H9 (cell line): ENCODE data around the gene MTMR4. TPM values are rescaled to one million over a fixed set of nuclear protein-coding genes. Genes with fewer than 3 reads are reported as not detected.

Experiments
- DNase-seq: peaks from one replicate; pipeline ENCODE4 v3.0.0-alpha.2; 2017
- H2AFZ ChIP-seq: one replicate; pipeline ENCODE4 v1.6.1; 2013; ENCODE audit warnings: mild to moderate bottlenecking, low read length, control low read depth, moderate library complexity
- H2AK5ac ChIP-seq: 2 replicates; pipeline ENCODE4 v1.6.1; 2013; ENCODE audit warnings: low read length, control low read depth, mixed read lengths; ENCODE audit not compliant: insufficient read length
- H2BK120ac ChIP-seq: one replicate; pipeline ENCODE4 v1.6.1; 2013; ENCODE audit warnings: low read depth, mild to moderate bottlenecking, low read length, control low read depth, inconsistent platforms; ENCODE audit not compliant: poor library complexity, severe bottlenecking
- H2BK12ac ChIP-seq: 2 replicates; pipeline ENCODE4 v1.6.1; 2013; ENCODE audit warnings: low read length, control low read depth, mixed read lengths, low read depth; ENCODE audit not compliant: insufficient read length
- H2BK15ac ChIP-seq: 2 replicates; pipeline ENCODE4 v1.6.1; 2013; ENCODE audit warnings: low read depth, low read length, control low read depth
- H2BK20ac ChIP-seq: one replicate; pipeline ENCODE4 v1.6.1; 2013; ENCODE audit warnings: low read depth, mild to moderate bottlenecking, low read length, control low read depth, inconsistent platforms; ENCODE audit not compliant: poor library complexity, severe bottlenecking
- H2BK5ac ChIP-seq: 2 replicates; pipeline ENCODE4 v1.6.1; 2013; ENCODE audit warnings: low read length, control low read depth, mixed read lengths; ENCODE audit not compliant: insufficient read length
- H3K14ac ChIP-seq: 2 replicates; pipeline ENCODE4 v1.6.1; 2013; ENCODE audit warnings: low read length, control low read depth; ENCODE audit not compliant: insufficient read depth
- H3K18ac ChIP-seq: 2 replicates; pipeline ENCODE4 v1.6.1; 2013; ENCODE audit warnings: low read depth, mild to moderate bottlenecking, mixed read lengths, low read length, control low read depth; ENCODE audit not compliant: insufficient read length
- H3K23ac ChIP-seq: 2 replicates; pipeline ENCODE4 v1.6.1; 2013; ENCODE audit warnings: low read length, control low read depth, mixed read lengths, low read depth; ENCODE audit not compliant: insufficient read length
- H3K23me2 ChIP-seq: 2 replicates; pipeline ENCODE4 v1.6.1; 2013; ENCODE audit warnings: low read depth, mild to moderate bottlenecking, mixed read lengths, low read length, control low read depth; ENCODE audit not compliant: insufficient read length, poor library complexity, severe bottlenecking
- H3K27ac ChIP-seq: 2 replicates; pipeline ENCODE4 v1.5.1; 2013; ENCODE audit warnings: low read length, control low read depth, mixed read lengths, low read depth; ENCODE audit not compliant: insufficient read length
- H3K27me3 ChIP-seq: 2 replicates; pipeline ENCODE4 v1.6.1; 2013; ENCODE audit warnings: low read length, control low read depth, inconsistent platforms; ENCODE audit not compliant: insufficient read depth
- H3K4ac ChIP-seq: 2 replicates; pipeline ENCODE4 v1.6.1; 2013; ENCODE audit warnings: low read depth, mild to moderate bottlenecking, control low read depth, inconsistent platforms, low read length, moderate library complexity
- H3K4me1 ChIP-seq: 2 replicates; pipeline ENCODE4 v1.6.1; 2013; ENCODE audit warnings: low read length, control low read depth, inconsistent platforms; ENCODE audit not compliant: insufficient read depth
- H3K4me2 ChIP-seq: 2 replicates; pipeline ENCODE4 v1.6.1; 2013; ENCODE audit warnings: low read length, control low read depth, mixed read lengths; ENCODE audit not compliant: insufficient read length, insufficient read depth
- H3K56ac ChIP-seq: 2 replicates; pipeline ENCODE4 v1.6.1; 2013; ENCODE audit warnings: low read depth, mild to moderate bottlenecking, mixed read lengths, low read length, control low read depth; ENCODE audit not compliant: insufficient read length
- H3K79me1 ChIP-seq: 2 replicates; pipeline ENCODE4 v1.6.1; 2013; ENCODE audit warnings: low read depth, mild to moderate bottlenecking, moderate library complexity, low read length, control low read depth, inconsistent platforms; ENCODE audit not compliant: insufficient read depth, poor library complexity, severe bottlenecking
- H3K79me2 ChIP-seq: 2 replicates; pipeline ENCODE4 v1.6.1; 2013; ENCODE audit warnings: low read length, control low read depth, inconsistent platforms; ENCODE audit not compliant: insufficient read depth
- H3K9ac ChIP-seq: 2 replicates; pipeline ENCODE4 v1.6.1; 2013; ENCODE audit warnings: low read length, control low read depth, mixed read lengths; ENCODE audit not compliant: insufficient read length; ENCODE audit errors: extremely low read depth
- H3K9me3 ChIP-seq: one replicate; pipeline ENCODE4 v1.6.1; 2013; ENCODE audit warnings: low read depth, low read length, inconsistent platforms; ENCODE audit not compliant: control insufficient read depth
- H3T11ph ChIP-seq: one replicate; pipeline ENCODE4 v1.6.1; 2013; ENCODE audit warnings: mild to moderate bottlenecking, low read length, control low read depth, inconsistent platforms
- H4K20me1 ChIP-seq: one replicate; pipeline ENCODE4 v1.6.1; 2013; ENCODE audit not compliant: control insufficient read depth, insufficient read length, insufficient read depth
- H4K5ac ChIP-seq: 2 replicates; pipeline ENCODE4 v1.6.1; 2013; ENCODE audit warnings: low read depth, mild to moderate bottlenecking, mixed read lengths, low read length, control low read depth; ENCODE audit not compliant: insufficient read length
- H4K8ac ChIP-seq: replicated peaks from 2 replicates; pipeline ENCODE4 v1.6.1; 2013; ENCODE audit warnings: low read length, control low read depth, mixed read lengths, low read depth; ENCODE audit not compliant: insufficient read length
- H4K91ac ChIP-seq: 2 replicates; pipeline ENCODE4 v1.6.1; 2013; ENCODE audit warnings: low read depth, mild to moderate bottlenecking, moderate library complexity, mixed read lengths, low read length, control low read depth; ENCODE audit not compliant: insufficient read length
- H3K27ac Mint-ChIP-seq, 3 experiments: 2 replicates in 2 of 3; 3 replicates in 1 of 3; pipeline ENCODE4 v1.8.0; 2020 to 2021; ENCODE audit warnings: mixed read lengths in 3 of 3, mild to moderate bottlenecking in 1 of 3, moderate library complexity in 1 of 3
- H3K27me3 Mint-ChIP-seq: 2 replicates; pipeline ENCODE4 v1.8.0; 2021; ENCODE audit warnings: low read depth, mild to moderate bottlenecking, moderate library complexity, mixed read lengths
- H3K36me3 Mint-ChIP-seq, 3 experiments: 2 replicates in 2 of 3; 3 replicates in 1 of 3; pipeline ENCODE4 v1.8.0; 2020 to 2021; ENCODE audit warnings: low read depth in 3 of 3, mixed read lengths in 3 of 3; ENCODE audit not compliant: insufficient read depth in 1 of 3
- H3K4me1 Mint-ChIP-seq, 2 experiments: 2 replicates each; pipeline ENCODE4 v1.8.0; 2020; ENCODE audit warnings: mixed read lengths in 2 of 2
- H3K4me3 Mint-ChIP-seq, 2 experiments: 2 replicates in 1 of 2; 3 replicates in 1 of 2; pipeline ENCODE4 v1.8.0; 2020 to 2021; ENCODE audit warnings: mild to moderate bottlenecking in 2 of 2, mixed read lengths in 2 of 2, moderate library complexity in 1 of 2
- H3K9me3 Mint-ChIP-seq, 2 experiments: 2 replicates in 1 of 2; 3 replicates in 1 of 2; pipeline ENCODE4 v1.8.0; 2020; ENCODE audit warnings: mild to moderate bottlenecking in 2 of 2, mixed read lengths in 2 of 2, moderate library complexity in 1 of 2
- WGBS: extraction: QIAGEN DNeasy Blood & Tissue Kit; methylation state at CpG from one replicate; pipeline ENCODE4 v1.1.7; 2013; ENCODE audit warnings: missing lambda C conversion rate, low lambda C conversion rate, mixed read lengths; ENCODE audit not compliant: insufficient read length; ENCODE audit errors: extremely low coverage; 5-methylcytosine and 5-hydroxymethylcytosine counted together
- total RNA-seq: library from RNA; stranded (reverse); gene quantifications from 2 replicates; pipeline ENCODE4 v1.2.1, GENCODE V29; 2021
- TF ChIP-seq, protein P1 (sequence below): fragments of 200-600 bp; sonication (generic); conservative IDR thresholded peaks from 3 replicates; pipeline ENCODE4 v1.8.0; 2021; ENCODE audit warnings: antibody characterized with exemption, mild to moderate bottlenecking

The MTMR4 gene
- total RNA-seq, 1 experiment from 2014 or later: 31.2 TPM

DNA sequence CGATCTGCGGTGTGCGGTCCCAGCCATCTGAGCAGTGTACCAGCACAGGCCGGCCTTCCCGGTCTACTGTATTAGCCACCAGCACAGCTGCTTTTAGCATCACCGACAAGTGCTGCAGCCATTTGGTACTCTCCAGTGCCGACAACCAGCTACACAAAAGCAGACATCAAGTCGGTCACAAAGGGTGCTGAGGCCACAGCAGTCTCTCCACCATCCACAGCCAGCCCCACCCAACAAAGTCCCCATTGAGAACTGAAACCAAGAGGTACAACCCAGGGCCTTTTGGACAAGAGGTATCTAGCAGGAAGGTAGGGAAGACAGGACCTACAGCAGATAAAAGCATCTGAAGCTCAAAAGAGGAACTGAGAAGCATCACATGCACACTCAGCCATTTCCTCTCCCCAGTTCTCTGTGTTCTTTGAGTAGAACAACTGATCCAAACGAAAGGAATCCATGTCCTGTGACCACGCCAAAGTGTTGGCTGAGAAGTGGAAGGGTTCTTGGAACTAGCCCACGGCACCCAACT is 9.5 kb downstream of the MTMR4 start:
- Histone ChIP-seq H3K79me1 (no peaks in the 10 kb centered on the region), H2BK15ac (no peak overlapping the region), H3K23ac (no peak overlapping the region), H2AFZ (no peak overlapping the region), H3K9ac (no peak overlapping the region), H3K27me3 (no peaks in the 10 kb centered on the region), H4K5ac (no peak overlapping the region), H2BK12ac (no peak overlapping the region), H3T11ph (no peak overlapping the region), H4K8ac (no peak overlapping the region), H4K20me1 (no peaks in the 10 kb centered on the region), H2AK5ac (no peak overlapping the region), H2BK20ac (no peak overlapping the region), H3K9me3 (no peaks in the 10 kb centered on the region), H4K91ac (no peak overlapping the region), H3K27ac (no peak overlapping the region), H3K23me2 (no peaks in the 10 kb centered on the region), H3K14ac (no peak overlapping the region), H3K56ac (no peak overlapping the region), H2BK120ac (no peak overlapping the region), H3K4ac (no peak overlapping the region), H3K4me2 (no peak overlapping the region), H2BK5ac (no peak overlapping the region), H3K4me1 (no peaks in the 10 kb centered on the region), H3K18ac (no peak overlapping the region), H3K79me2 (no peaks in the 10 kb centered on the region; the same call in 1 of the 2 replicates)
- no CpG with 5 or more reads among the region's 11 CpGs for WGBS
- H3K4me3 Mint-ChIP-seq: no peak overlapping the region
- DNase-seq: no peak
- H3K36me3 Mint-ChIP-seq: peaks cover 40 to 76% (median 73%) of the 10 kb centered on the region in 3 experiments; a peak in 6 of 7 replicates
- no peaks in the 10 kb centered on the region for H3K9me3 Mint-ChIP-seq
- TF ChIP-seq, protein P1, sequence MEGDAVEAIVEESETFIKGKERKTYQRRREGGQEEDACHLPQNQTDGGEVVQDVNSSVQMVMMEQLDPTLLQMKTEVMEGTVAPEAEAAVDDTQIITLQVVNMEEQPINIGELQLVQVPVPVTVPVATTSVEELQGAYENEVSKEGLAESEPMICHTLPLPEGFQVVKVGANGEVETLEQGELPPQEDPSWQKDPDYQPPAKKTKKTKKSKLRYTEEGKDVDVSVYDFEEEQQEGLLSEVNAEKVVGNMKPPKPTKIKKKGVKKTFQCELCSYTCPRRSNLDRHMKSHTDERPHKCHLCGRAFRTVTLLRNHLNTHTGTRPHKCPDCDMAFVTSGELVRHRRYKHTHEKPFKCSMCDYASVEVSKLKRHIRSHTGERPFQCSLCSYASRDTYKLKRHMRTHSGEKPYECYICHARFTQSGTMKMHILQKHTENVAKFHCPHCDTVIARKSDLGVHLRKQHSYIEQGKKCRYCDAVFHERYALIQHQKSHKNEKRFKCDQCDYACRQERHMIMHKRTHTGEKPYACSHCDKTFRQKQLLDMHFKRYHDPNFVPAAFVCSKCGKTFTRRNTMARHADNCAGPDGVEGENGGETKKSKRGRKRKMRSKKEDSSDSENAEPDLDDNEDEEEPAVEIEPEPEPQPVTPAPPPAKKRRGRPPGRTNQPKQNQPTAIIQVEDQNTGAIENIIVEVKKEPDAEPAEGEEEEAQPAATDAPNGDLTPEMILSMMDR: no peak
- no peaks in the 10 kb centered on the region for H3K4me1 Mint-ChIP-seq
- H3K27ac Mint-ChIP-seq: no peak overlapping the region
- no peaks in the 10 kb centered on the region for H3K27me3 Mint-ChIP-seq
